ENCODE data around the gene KCNAB1. TPM values are rescaled to one million over a fixed set of nuclear protein-coding genes. Genes with fewer than 3 reads are reported as not detected.
"Not testable (repeated sequence)": the region's sequence is repeated elsewhere in the genome, so short reads cannot be mapped to it uniquely, and the experiment has no call there.

Gene KCNAB1
- total RNA-seq, 2 experiments from 2014 or later, result not detected

DNA sequence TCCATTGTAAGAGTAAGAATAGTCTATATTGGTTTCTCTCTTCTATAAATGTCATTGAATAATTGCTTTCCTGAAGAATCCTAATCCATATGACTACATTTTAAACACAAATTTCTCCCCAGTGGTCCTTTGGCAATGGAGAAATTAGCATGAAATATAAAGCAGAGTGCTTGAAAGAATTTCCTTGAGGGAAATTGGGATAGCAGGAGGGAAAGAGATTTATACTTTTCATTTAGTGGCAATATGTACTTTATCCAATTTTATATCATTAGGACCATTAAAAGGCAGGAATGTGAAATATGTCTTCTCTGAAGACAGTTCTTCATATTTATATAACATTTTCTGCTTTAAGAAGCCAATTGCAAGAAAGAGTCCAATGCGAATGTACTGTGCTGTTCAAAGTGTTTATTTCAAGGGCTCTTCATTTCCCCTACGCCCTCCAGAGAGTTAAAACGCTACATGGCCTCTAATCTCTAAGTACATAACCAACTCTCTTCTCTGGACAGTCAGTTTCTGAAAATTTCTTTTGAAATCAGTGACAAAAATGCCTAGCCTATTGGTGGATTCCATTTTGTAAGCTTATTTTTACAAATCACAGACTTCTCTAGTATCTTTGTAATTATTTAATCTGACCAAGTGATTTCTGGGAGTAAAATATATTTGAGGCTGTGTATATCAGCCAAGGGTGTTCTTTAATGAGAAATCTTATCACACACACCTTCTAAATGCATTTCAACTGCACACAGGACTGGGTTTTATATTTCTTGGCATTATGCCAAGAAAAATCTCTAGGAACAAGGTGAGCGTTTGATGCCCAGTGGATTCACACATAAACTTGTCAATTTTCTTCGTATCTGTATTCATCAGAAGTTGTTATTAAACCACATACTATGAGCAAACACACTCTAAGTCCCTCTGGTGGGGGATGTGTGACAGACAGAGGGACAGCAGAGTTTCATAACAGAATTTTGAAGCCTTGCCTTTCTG is 51.2 kb downstream of the KCNAB1 start:
- POLR2A ChIA-PET, result no interaction called here
- CTCF ChIA-PET, result no interaction called here

DNA sequence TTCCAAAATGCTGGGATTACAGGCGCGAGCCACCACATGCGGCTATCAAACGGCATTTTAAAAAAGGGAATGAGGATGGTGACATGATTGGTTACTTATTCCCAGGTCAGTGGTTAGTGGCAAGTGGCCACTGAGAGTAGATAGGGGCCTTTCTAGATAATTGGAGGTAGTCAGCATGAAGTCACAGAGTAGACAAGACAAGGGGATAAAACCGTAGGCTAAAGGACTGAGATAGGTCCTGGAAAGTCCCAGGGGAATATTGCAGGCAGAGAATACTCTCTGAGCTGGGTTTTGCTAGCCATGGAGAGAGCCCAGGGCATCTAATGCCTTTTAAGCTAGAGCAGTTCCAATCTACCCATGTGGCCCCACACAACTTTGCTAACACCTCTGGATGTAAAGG is 52.2 kb downstream of the KCNAB1 start:
- ChIA-PET POLR2A (no interaction called here), CTCF (no interaction called here)

DNA sequence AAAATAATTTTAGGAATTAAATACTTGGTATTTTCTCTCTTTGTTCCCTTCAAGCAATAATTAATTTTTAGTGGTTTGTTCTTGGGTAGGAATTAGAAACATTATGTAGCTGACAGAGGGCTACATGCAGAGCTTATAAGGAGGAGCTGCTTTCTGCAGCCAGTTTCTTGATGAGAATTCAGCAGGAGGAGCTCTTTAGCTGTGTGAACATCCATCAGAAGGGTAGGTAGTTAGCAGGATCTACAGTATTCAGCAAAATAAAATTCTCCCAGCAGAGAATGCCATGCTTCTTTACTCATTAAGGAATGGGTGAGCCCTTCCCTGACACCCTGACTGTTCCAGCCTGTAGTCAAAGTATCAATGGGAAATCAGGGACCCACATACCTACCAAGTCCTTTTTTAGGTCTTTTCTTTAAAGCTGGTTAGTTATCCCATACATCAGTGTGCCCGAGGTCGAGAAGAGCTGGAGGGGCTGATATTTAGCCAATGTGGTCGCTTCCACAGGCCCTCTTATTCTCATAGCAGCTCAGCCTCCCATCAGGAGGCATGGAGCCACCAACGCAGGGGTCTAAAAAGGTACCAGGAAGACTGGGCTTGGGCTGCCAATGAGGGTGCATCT is 54.0 kb downstream of the KCNAB1 start:
- ChIA-PET POLR2A (no interaction called here), CTCF (interaction anchor here (0.9 kb wide), 1 partner anchor 22 kb away, joined by 3 read pairs; no protein-coding TSS in a partner anchor)

DNA sequence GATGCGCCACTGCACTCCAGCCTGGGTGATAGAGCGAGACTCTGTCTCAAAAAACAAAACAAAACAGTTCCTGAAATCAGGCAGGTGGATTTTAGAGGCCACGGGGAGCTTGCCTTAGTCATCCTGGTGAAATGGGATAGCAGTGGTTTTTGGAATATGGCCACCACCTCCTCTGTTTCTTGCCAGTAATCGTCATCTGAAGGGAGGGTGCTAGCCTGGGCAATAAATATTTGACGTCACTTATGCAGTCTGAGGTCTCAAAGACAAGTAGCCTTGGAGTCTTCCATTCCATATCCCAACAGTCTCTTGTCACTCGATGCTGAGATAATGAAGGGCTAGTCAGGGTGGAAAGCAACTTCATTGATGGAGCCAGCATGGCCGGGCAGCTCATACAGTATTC is 55.2 kb downstream of the KCNAB1 start:
- ChIA-PET POLR2A (no interaction called here), CTCF (no interaction called here)

DNA sequence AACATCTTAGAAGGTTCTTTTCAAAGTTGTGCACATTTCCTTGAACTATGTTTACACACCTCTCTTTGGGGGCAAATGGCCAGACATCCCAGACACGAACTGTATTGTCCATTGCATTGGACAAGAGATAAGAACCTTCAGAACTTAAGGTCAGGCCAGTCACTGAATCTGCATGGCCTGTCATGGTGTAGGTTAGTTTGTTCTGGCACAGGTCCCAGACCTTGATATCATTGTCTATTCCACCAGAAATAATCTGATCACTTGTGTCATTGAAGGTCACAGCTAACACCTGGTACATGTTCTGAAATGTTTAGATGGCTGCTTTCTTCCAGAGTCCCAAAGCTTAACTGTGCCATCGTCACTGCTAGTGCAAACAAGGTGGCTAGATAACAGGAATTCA is 55.7 kb downstream of the KCNAB1 start:
- ChIA-PET POLR2A (no interaction called here), CTCF (no interaction called here)

DNA sequence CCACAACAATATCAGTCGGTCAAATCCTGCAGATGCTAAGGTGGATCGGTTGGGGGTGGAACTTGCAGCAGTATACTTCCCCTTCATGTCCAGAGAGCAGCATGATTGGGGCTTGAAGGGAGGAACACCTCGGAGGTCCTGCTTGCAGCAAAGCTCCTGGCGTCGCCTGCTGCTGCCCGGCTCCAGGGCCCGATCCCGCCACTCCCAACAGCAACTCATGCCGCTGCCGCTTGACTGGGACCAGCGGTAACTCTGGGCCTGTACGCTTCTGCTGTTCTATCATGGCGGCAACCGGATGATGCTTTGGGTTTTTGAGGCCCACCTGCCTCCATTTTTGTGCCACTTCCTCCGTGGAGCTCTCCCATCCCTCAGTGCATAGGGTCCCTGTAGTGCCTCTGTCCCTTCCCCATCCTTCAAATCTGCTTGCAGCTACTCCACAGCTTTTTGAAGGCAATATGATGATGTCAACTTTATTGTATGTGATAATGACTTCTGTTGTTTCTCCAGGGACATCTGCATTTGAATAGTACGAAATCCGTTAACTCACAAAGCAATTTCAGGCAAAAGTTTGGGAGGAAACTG is 56.3 kb downstream of the KCNAB1 start:
- POLR2A ChIA-PET, result no interaction called here
- CTCF ChIA-PET, result no interaction called here

DNA sequence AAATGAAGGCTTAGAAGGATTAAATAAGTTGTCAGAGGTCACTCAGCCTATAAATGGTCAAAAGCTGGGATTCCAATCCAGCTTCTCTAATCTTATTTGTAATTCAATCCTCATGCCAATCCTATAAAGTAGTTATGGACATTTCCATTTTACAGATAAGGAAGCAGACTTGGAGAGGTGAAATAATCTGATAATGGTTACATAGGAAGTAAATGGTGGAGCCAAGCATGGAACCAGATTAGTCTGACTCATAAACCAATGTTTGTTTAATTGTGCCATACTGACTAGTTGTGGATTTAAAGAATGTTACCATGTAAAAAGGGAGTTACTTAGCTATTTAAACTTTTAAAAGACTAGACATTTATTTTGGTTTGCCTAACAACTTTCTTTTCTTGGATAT is 59.7 kb downstream of the KCNAB1 start:
- CTCF ChIA-PET, result no interaction called here
- POLR2A ChIA-PET, result no interaction called here

DNA sequence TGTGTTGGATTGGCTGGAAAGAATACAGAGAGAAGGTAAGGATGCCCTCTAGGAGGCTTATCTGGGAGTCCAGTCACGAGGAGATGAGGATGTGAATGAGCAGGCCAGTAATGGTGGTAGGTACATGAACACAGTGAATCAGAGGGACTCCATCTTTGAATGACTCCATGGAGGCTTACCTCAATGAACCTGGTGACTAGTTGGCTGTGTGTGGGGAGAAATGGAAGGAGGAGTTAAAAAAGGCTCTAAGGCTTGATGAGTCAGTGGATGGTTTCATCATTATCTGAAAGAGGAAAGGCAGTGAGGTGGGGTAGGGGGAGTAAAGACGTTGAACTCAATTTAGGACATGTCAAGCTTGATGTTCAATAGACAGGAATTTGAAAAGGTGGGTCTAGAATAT is 61.1 kb downstream of the KCNAB1 start:
- CTCF ChIA-PET, result no interaction called here
- POLR2A ChIA-PET, result no interaction called here

DNA sequence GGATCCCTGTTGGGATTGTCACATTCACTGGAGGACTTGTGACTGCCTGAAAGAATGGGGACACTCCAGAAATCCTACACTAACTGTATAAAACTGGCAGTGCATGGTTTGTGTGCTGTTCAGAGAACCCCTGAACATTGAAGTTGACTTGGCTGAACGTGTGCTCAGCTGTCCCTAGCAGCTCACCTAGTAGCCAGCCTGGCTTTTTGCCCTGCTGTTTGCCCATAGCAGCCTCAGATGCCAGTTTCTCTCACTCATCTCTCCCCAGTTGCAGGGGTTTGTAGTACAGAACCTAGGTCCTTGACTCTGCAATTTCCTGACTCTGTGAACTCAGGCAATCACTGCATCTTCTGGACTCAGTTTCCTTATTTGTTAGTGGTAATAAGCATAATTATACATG is 63.0 kb downstream of the KCNAB1 start:
- ChIA-PET CTCF (no interaction called here), POLR2A (no interaction called here)

DNA sequence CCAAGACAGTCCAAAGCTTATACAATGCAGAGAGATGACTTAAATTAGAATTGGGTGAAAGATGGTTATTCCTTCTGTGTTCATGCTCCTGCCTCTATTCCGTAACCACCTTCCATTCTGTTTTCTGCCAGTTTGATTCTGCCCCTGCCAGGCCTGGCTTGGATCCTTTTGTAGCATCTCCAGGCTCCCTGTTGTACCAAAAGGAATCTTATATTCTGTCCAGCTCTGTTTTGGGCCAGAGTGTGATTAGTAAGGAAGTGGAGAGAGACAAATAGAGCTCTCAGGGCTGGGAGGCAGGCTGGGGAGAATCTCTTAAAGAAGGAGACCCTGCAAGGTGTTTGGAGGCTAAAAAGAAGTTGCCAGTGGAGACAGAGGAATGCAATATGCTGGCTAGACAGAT is 63.8 kb downstream of the KCNAB1 start:
- POLR2A ChIA-PET, result no interaction called here
- CTCF ChIA-PET, result no interaction called here

DNA sequence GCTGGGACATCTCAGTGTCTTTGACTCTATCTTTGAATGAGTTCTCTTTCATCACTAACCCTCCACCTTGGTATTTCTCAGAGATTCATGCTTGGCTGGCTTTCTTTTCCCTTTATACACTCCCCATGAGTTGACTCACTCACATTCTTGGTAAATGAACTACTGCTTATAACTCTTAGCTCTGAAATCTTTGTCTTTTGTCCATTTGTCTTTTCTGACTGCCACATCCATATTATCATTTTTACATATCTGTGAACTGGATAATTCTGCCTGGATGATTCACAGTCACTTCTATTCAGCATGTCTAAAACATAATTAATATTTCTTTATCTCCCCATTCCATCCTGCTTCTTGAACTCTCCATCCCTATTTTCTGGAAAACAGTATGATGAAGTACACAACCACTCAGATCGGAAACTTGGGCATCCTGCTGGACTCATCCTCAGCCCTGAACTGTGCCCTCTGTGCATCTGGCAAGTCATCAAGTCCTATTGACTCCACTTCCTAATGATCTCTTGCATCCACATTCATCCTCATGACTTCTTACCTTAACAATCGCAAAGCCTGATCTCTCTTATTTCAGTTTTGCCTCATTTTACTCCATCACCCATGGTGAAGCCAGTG is 66.9 kb downstream of the KCNAB1 start:
- ChIA-PET POLR2A (no interaction called here), CTCF (no interaction called here)

DNA sequence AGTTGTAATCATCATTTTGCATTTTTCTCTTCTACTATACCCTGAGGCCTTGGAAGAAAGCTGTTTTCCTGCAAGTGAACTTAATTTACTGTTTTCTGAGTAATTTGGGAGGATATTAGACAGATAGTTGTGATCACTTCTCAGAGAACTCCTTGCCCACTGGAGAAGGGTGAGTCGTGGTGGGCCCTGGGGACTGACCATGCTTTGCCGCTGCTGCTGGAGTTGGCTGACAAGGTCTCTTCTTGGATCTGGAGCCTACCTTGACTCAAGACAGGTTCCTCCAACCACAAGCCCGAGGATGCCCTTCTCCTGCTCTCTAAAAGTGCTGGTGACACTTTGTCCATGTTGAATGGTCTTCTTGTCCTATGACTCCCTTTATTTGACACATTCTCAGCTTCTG is 68.4 kb downstream of the KCNAB1 start:
- POLR2A ChIA-PET, result no interaction called here
- CTCF ChIA-PET, result no interaction called here

DNA sequence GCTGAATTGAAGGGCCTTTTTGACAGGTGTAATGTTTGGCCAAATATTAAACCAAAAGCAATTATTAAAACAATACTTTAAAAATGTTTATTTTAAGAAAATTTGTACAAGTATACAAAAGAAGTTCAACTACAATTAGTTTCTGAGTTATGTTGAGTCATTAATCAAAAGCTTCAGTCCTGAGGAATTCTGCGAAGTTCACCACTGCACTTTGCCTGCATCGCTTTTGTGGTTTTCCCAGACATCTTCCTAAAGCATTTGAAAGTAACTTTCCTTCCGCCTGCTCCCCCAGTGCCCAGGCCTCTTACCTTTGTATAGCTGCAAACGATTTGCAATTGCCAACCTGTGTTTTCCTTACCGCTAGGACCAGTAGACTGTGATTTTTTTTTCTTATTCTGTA is 69.5 kb downstream of the KCNAB1 start:
- POLR2A ChIA-PET, result no interaction called here
- CTCF ChIA-PET, result interaction anchor here (0.6 kb wide), 1 partner anchor 38 kb away, joined by 3 read pairs; no protein-coding TSS in a partner anchor

DNA sequence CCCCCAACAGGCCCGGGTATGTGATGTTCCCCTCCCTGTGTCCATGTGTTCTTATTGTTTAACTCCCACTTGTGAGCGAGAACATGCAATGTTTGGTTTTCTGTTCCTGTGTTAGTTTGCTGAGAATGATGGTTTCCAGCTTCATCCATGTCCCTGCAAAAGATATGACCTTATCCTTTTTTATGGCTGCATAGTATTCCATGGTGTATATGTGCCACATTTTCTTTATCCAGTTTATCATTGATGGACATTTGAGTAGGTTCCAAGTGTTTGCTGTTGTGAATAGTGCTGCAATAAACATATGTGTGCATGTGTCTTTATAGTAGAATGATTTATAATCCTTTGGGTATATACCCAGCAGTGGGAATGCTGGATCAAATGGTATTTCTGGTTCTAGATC is 74.6 kb downstream of the KCNAB1 start:
- POLR2A ChIA-PET, result not testable (repeated sequence)

DNA sequence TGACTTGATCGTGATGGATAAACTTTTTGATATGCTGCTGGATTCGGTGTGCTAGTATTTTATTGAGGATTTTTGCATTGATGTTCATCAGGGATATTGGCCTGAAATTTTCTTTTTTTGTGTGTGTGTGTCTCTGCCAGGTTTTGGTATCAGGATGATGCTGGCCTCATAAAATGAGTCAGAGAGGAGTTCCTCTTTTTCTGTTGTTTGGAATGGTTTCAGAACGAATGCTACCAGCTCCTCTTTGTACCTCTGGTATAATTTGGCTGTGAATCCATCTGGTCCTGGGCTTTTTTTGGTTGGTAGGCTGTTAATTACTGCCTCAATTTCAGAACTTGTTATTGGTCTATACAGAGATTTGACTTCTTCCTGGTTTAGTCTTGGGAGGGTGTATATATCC is 76.8 kb downstream of the KCNAB1 start:
- POLR2A ChIA-PET, result not testable (repeated sequence)
- CTCF ChIA-PET, result interaction anchor here (0.6 kb wide), 1 partner anchor 1099 kb away, joined by 3 read pairs; no protein-coding TSS in a partner anchor

More for the DNA sequence above, 74.6 kb downstream of the KCNAB1 start:
- CTCF ChIA-PET, result not testable (repeated sequence)

DNA sequence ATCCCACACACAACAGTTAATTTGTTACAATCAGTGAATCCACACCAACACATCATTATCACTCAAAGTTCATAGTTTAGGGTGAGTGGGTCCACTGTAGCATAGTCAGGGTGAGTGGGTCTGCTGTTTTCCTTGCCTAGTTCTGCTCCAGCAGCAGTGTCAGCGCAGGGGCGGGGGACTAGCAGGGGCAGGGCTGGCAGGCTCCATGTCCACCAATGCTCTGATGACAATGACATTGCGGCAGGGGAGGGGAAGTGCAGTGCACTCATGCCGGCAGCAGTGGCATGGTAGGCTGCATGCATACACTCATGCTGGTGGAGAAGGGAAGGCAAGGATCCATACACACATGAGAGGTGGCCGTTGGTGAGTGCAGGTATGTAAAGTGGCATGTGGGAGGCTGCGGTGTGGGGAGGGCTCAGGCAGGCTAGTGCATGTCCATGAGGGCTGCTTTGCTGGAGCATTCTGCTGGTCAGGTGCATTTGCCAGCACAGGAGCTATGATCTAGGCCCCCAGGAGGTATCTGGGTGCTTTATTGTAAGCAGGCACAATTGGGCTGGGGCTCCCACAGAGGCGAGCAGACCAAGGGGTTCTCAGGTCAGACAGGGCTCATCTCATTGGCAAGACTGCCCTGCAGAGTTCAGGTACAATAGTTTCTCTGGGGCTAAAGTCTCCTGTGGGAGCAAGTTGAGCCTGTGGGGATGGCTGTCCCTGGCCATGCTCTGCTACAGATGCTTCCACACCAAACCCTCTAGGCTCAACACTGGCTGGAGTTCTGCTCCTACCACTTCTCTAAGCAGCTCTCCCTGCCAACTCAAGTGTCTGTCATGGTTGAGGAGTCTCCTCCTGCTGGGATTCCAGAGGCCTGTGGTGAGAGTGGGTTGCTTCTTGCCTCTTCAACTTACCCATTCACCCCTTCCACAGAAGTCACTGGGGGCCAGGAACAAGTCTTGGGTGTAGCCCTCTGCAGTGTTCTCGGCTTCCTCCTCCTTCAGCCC is 81.3 kb downstream of the KCNAB1 start:
- CTCF ChIA-PET, result no interaction called here
- POLR2A ChIA-PET, result no interaction called here

DNA sequence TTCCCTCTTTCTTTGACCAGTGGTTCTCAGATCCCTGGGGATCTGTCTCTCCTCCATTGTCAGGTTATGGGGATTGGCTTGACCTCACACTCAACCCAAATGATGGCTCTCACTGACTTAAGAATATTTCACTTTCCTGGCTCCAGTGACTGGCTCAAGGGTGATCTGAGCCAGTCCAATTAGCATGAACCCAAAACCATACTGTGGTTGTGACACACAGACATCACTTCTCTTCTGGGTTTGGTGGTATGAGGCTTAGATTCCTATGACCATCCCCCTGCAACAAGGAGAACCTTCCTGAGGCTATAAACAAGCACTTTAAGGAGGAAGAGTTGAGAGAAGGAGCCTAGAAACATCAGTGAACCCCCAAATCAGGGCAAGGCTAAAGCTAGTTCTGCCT is 85.8 kb downstream of the KCNAB1 start:
- CTCF ChIA-PET, result no interaction called here
- POLR2A ChIA-PET, result no interaction called here

DNA sequence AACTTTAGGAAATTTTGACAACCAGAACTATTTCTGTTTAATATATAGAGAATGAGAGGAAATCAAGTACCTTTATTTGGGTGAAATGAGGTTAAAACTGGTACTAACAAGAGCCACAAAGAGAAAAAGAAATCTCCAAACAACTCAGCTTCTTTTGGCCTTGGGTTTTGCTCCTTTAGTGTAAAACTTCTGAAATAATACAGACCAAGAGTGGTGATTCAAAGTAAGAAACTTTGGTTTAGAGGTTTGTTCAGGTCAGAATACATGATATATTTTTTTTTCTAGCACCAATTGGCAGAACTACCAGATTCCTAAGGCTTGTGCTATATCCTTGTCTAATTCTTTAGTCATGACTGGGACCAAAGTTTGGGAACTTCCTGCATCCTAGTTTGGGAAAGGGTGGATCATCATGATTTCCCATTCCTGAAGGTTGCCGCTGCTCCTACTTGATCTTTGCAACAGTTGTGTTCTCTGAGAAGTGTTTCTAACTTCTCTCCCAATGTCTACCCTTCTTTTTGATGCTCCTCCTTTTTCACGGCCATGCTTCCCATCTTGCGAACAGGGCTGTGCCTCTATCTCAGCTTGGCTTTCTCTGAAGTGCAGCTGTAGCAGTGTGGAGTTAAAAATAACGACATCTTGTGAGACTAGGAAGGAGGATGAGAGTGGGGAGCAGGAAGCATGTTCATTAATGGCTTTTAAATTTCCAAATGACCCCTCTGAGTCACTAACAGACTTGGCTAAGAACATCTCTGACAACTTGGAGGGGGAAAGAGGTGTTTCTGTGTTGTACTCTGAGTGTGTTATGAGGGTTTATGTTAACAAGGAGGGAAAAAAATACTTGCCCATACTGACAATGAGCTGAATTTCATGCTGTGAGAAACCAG is 87.7 kb downstream of the KCNAB1 start:
- POLR2A ChIA-PET, result no interaction called here
- CTCF ChIA-PET, result no interaction called here

All from activated CD8-positive, alpha-beta memory T cell treated with anti-CD3 and anti-CD28 coated beads for 36 hours (primary cell).